Smooth muscle cell (in vitro differentiated cells): ENCODE results near the gene SOX1. TPM values are rescaled to one million over a fixed set of nuclear protein-coding genes. Genes with fewer than 3 reads are reported as not detected.

ENCODE experiments used
- DNase-seq: peaks from one replicate; lab custom pipeline; 2025; ENCODE audit not compliant: unreplicated experiment; lab: John Stamatoyannopoulos, UW
- H2AFZ ChIP-seq: fragments of 200-600 bp; sonication (generic); 2 replicates; pipeline ENCODE4 v1.6.0; 2016; ENCODE audit warnings: antibody characterized with exemption, low read depth, mild to moderate bottlenecking
- H3F3A ChIP-seq: fragments of 200-600 bp; sonication (generic); 2 replicates; pipeline ENCODE4 v1.6.0; 2017; ENCODE audit warnings: antibody characterized with exemption, low read depth
- H3K27ac ChIP-seq: fragments of 200-600 bp; sonication (generic); 2 replicates; pipeline ENCODE4 v1.5.1; 2016; ENCODE audit warnings: low read depth, mild to moderate bottlenecking
- H3K27me3 ChIP-seq: fragments of 200-600 bp; sonication (generic); 2 replicates; pipeline ENCODE4 v1.6.1; 2016; ENCODE audit warnings: low read depth, mild to moderate bottlenecking
- H3K36me3 ChIP-seq: fragments of 200-600 bp; sonication (generic); 2 replicates; pipeline ENCODE4 v1.5.1; 2016; ENCODE audit warnings: low read depth
- H3K4me1 ChIP-seq: fragments of 200-600 bp; sonication (generic); 2 replicates; pipeline ENCODE4 v1.5.1; 2016; ENCODE audit warnings: low read depth
- H3K4me2 ChIP-seq: fragments of 200-600 bp; sonication (generic); 2 replicates; pipeline ENCODE4 v1.6.0; 2016; ENCODE audit warnings: mild to moderate bottlenecking
- H3K4me3 ChIP-seq: fragments of 200-600 bp; sonication (generic); 2 replicates; pipeline ENCODE4 v1.5.1; 2016; ENCODE audit warnings: mild to moderate bottlenecking
- H3K79me2 ChIP-seq: fragments of 200-600 bp; sonication (generic); 2 replicates; pipeline ENCODE4 v1.6.0; 2016; ENCODE audit warnings: low read depth, mild to moderate bottlenecking
- H3K9ac ChIP-seq: fragments of 200-600 bp; sonication (generic); 2 replicates; pipeline ENCODE4 v1.6.0; 2016; ENCODE audit warnings: low read depth
- H3K9me3 ChIP-seq: fragments of 200-600 bp; sonication (generic); replicated peaks from 2 replicates; pipeline ENCODE4 v1.5.1; 2016; ENCODE audit warnings: low read depth
- H4K20me1 ChIP-seq: fragments of 200-600 bp; sonication (generic); 2 replicates; pipeline ENCODE4 v1.6.0; 2016; ENCODE audit warnings: low read depth
- WGBS: methylation state at CpG from one replicate; pipeline ENCODE4 v1.1.7; 2016; ENCODE audit warnings: low lambda C conversion rate; 5-methylcytosine and 5-hydroxymethylcytosine counted together
- polyA plus RNA-seq: library from polyadenylated mRNA; unstranded; fragments of >200 nt; fragmentation: Nextera tagmentation; extraction: Ambion mirVana; gene quantifications from 2 replicates; pipeline ENCODE4 v1.2.1, GENCODE V29; 2016
- small RNA-seq: library from RNA; depleted of rRNA; stranded (forward); fragments of <200 nt; gene quantifications from one replicate; pipeline ENCODE3, GENCODE V24; 2014
- total RNA-seq: library from RNA; depleted of rRNA; stranded (reverse); fragments of >200 nt; gene quantifications from 2 replicates; pipeline ENCODE4 v1.2.3, GENCODE V29; 2014
- TF ChIP-seq, protein P1 (sequence below): fragments of 200-600 bp; sonication (generic); IDR thresholded peaks from 2 replicates; pipeline ENCODE4 v1.5.1; 2017; ENCODE audit warnings: borderline replicate concordance, mild to moderate bottlenecking, antibody characterized with exemption; ENCODE audit not compliant: insufficient read depth, poor library complexity, severe bottlenecking

Gene SOX1
- total and polyA plus RNA-seq, 2 experiments from 2014 or later: not detected

DNA sequence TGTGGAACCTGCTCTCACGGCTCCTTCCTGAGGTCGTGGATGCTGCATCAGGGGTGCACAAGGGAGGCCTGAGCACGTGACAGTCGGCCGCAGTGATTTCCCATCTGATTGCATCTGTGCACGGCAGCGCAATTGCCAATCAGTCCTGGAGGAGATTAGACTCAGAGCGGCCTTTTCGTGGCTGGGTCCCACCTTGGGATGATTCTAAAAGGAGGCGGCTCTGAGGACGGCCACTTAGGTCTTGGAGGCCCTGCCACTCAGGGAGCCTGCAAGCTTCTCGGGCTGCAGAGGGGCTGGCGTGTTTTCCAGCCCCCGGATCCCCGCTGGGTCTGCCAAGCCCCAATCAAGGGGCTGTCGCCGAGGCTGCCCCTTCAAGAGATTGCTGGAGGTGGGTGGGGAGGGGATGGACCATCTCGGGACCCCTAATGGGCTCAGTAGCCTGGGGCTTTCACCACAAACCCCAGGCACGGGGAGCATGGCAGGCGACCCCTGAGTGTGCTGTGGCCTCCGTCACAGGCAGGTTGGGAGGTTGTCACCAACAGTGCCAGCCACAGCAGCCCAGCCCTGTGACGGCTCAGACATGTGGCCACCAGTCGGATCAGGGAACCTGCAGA, 51.6 kb downstream of the SOX1 start:
- no peaks in the 10 kb centered on the region for H3K36me3 ChIP-seq
- H2AFZ ChIP-seq: no peak overlapping the region
- H3K4me1 ChIP-seq: no peaks in the 10 kb centered on the region
- H3K27ac ChIP-seq: no peak overlapping the region
- H4K20me1 ChIP-seq: no peaks in the 10 kb centered on the region
- TF ChIP-seq, protein P1, sequence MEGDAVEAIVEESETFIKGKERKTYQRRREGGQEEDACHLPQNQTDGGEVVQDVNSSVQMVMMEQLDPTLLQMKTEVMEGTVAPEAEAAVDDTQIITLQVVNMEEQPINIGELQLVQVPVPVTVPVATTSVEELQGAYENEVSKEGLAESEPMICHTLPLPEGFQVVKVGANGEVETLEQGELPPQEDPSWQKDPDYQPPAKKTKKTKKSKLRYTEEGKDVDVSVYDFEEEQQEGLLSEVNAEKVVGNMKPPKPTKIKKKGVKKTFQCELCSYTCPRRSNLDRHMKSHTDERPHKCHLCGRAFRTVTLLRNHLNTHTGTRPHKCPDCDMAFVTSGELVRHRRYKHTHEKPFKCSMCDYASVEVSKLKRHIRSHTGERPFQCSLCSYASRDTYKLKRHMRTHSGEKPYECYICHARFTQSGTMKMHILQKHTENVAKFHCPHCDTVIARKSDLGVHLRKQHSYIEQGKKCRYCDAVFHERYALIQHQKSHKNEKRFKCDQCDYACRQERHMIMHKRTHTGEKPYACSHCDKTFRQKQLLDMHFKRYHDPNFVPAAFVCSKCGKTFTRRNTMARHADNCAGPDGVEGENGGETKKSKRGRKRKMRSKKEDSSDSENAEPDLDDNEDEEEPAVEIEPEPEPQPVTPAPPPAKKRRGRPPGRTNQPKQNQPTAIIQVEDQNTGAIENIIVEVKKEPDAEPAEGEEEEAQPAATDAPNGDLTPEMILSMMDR: no peak
- H3K27me3 ChIP-seq: peaks cover 21% of the 10 kb centered on the region
- no peaks in the 10 kb centered on the region for H3K9me3 ChIP-seq
- no peak for DNase-seq
- no peak overlapping the region for H3K9ac ChIP-seq
- H3K4me3 ChIP-seq: no peak overlapping the region
- H3K79me2 ChIP-seq: no peaks in the 10 kb centered on the region
- H3F3A ChIP-seq: no peaks in the 10 kb centered on the region
- 87% methylated on average over 23 of the region's 23 CpGs for WGBS
- no peak overlapping the region for H3K4me2 ChIP-seq

DNA sequence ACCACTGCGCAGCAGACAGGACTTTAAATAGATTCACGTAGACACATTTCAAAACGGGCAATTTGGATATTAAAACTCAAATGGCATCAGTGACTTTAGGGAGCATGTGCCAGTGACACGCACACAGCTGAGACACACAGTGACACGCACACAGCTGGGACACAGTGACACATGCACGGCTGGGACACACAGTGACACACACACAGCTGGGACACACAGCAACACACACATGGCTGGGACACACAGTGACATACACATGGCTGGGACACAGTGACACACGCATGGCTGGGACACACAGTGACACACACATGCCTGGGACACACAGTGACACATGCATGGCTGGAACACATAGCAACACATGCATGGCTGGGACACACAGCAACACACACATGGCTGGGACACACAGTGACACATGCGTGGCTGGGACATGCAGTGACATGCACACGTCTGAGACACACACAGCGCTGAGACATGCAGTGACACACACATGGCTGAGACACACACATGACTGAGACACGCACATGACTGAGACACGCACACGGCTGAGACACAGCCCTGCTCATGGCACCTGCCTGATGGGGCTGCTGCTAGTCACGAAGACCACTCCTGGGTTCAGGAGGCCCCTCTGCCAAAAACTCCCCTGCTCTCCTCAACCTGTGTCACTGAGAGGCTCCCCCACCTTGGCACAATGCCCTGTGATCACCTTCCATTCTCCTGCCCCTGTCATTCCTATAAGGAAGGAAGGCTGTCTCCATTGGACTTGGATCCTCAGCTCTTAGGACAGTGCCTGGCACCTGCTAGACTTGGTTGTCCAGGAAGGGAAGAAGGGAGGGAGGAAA, 52.5 kb downstream of the SOX1 start:
- TF ChIP-seq, protein P1: no peak
- no peaks in the 10 kb centered on the region for H3K79me2 ChIP-seq
- H3K9me3 ChIP-seq: no peaks in the 10 kb centered on the region
- no peaks in the 10 kb centered on the region for H3K4me1 ChIP-seq
- no peaks in the 10 kb centered on the region for H3K36me3 ChIP-seq
- H3K27me3 ChIP-seq: peaks cover 26% of the 10 kb centered on the region
- H3K4me3 ChIP-seq: no peak overlapping the region
- H3K27ac ChIP-seq: no peak overlapping the region
- H3K9ac ChIP-seq: no peak overlapping the region
- no peaks in the 10 kb centered on the region for H3F3A ChIP-seq
- H3K4me2 ChIP-seq: no peak overlapping the region
- 94% methylated on average over 14 of the region's 14 CpGs for WGBS
- H4K20me1 ChIP-seq: no peaks in the 10 kb centered on the region
- no peak overlapping the region for H2AFZ ChIP-seq
- DNase-seq: no peak

DNA sequence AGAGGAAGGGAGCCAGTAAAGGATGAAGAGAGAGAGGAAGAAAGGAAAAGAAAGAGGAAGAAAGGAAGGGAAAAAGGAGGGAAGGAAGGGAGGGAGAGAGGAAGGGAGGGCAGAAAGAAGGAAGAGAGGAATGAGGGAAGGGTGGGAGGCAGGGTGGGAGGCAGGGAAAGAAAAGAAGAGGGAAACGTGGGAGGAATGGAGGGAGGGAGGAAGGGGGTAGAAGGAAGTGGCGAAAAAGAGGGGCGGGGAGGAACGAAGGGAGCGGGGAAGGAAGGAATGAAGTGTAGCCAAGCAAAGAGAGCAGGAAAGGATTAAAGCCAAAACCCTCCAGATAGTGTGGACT, 53.1 kb downstream of the SOX1 start:
- H3K36me3 ChIP-seq: no peaks in the 10 kb centered on the region
- H3K4me3 ChIP-seq: no peak overlapping the region
- no peak for DNase-seq
- H3K79me2 ChIP-seq: no peaks in the 10 kb centered on the region
- H3K4me2 ChIP-seq: no peak overlapping the region
- H3K27me3 ChIP-seq: peaks cover 26% of the 10 kb centered on the region
- no peaks in the 10 kb centered on the region for H4K20me1 ChIP-seq
- no peak overlapping the region for H3K9ac ChIP-seq
- WGBS: no CpG with 5 or more reads among the region's 5 CpGs
- no peak overlapping the region for H3K27ac ChIP-seq
- H3K9me3 ChIP-seq: no peaks in the 10 kb centered on the region
- H2AFZ ChIP-seq: no peak overlapping the region
- peaks cover 4% of the 10 kb centered on the region for H3K4me1 ChIP-seq
- TF ChIP-seq, protein P1: no peak
- H3F3A ChIP-seq: no peaks in the 10 kb centered on the region

Small RNA genes lying within 50 kb of the gene (small RNA-seq; reads per million reads assigned to genes)
- 0.13 reads per million for gene RF00287
